GM12878 (cell line): Measurements from ENCODE around the gene TTYH1. TPM values are rescaled to one million over a fixed set of nuclear protein-coding genes. Genes with fewer than 3 reads are reported as not detected.

ENCODE experiments used
- ATAC-seq: fragments of 200-7000 bp; cut with Tn5 transposase; 3 replicates; pipeline ENCODE4 v1.9.1; 2020; ENCODE audit warnings: mild to moderate bottlenecking, moderate library complexity
- BruUV-seq: library from RNA; stranded (reverse); fragments of 400-500 nt; replicated peaks from 2 replicates; lab custom pipeline; 2021; lab: Mats Ljungman, UMichigan
- CTCF ChIA-PET: fragments of 300-600 bp; sonication (Branson Sonifier 250); formaldehyde crosslinking; extraction: SDS; loops from one replicate; lab custom pipeline; 2021; ENCODE audit warnings: inconsistent platforms; lab: Yijun Ruan, JAX
- POLR2A ChIA-PET: fragments of 350-600 bp; formaldehyde crosslinking; extraction: SDS; loops from one replicate; lab custom pipeline; 2021; ENCODE audit warnings: inconsistent platforms; lab: Charles Lee
- RAD21 ChIA-PET: fragments of 300-600 bp; sonication (Branson Sonifier 250); formaldehyde crosslinking; loops from one replicate; lab custom pipeline; 2023; ENCODE audit warnings: antibody characterized with exemption; ENCODE audit not compliant: unreplicated experiment; lab: Charles Lee
- SMC1A ChIA-PET: fragments of 300-600 bp; sonication (Branson Sonifier 250); formaldehyde crosslinking; loops from one replicate; lab custom pipeline; 2023; ENCODE audit not compliant: unreplicated experiment, uncharacterized antibody; lab: Charles Lee
- DNase-seq: peaks from one replicate; pipeline ENCODE4 v3.0.0-alpha.2; 2011; ENCODE audit warnings: low read depth, low spot score
- FAIRE-seq: peaks from 3 replicates; lab custom pipeline; 2011; peaks lifted over from hg19 to GRCh38; lab: Jason Lieb, UNC
- H2AFZ ChIP-seq: 2 replicates; pipeline ENCODE4 v1.6.0; 2011; ENCODE audit warnings: low read depth, low read length, control low read depth; ENCODE audit not compliant: control insufficient read depth
- H3K27ac ChIP-seq: 2 replicates; pipeline ENCODE4 v1.5.1; 2011; ENCODE audit warnings: control low read depth; ENCODE audit not compliant: control insufficient read depth, insufficient read depth
- H3K27me3 ChIP-seq, 2 experiments: replicated peaks in 1 of 2; 2 replicates each; pipeline versions ENCODE4 v1.6.0 to v1.6.1; 2011; ENCODE audit warnings: low read length in 1 of 2; ENCODE audit not compliant: control insufficient read depth in 2 of 2, insufficient read depth in 2 of 2
- H3K36me3 ChIP-seq, 2 experiments: 2 replicates each; pipeline ENCODE4 v1.5.1; 2011; ENCODE audit warnings: low read length in 1 of 2; ENCODE audit not compliant: control insufficient read depth in 2 of 2, insufficient read depth in 2 of 2
- H3K4me1 ChIP-seq: 2 replicates; pipeline ENCODE4 v1.6.1; 2011; ENCODE audit warnings: mild to moderate bottlenecking, low read length, moderate library complexity, mixed read lengths; ENCODE audit not compliant: control insufficient read depth, insufficient read depth
- H3K4me2 ChIP-seq: 2 replicates; pipeline ENCODE4 v1.6.0; 2011; ENCODE audit warnings: control low read depth; ENCODE audit not compliant: control insufficient read depth, insufficient read depth
- H3K4me3 ChIP-seq: fragments of 200-600 bp; sonication (generic); 2 replicates; pipeline ENCODE4 v1.5.1; 2016
- H3K79me2 ChIP-seq: 2 replicates; pipeline ENCODE4 v1.6.0; 2011; ENCODE audit warnings: low read length; ENCODE audit not compliant: control insufficient read depth, insufficient read depth
- H3K9ac ChIP-seq: 2 replicates; pipeline ENCODE4 v1.8.0; 2011; ENCODE audit warnings: low read length, control low read depth, mixed read lengths; ENCODE audit not compliant: control insufficient read depth, insufficient read depth
- H3K9me3 ChIP-seq: replicated peaks from 3 replicates; pipeline ENCODE4 v1.5.1; 2011; ENCODE audit warnings: mild to moderate bottlenecking, low read length; ENCODE audit not compliant: control insufficient read depth, insufficient read depth
- H4K20me1 ChIP-seq: 2 replicates; pipeline ENCODE4 v1.6.0; 2011; ENCODE audit not compliant: control insufficient read depth, insufficient read depth
- IRF4 ChIP-seq: IDR thresholded peaks from 2 replicates; pipeline ENCODE4 v1.6.1; 2011; ENCODE audit warnings: low read depth, low read length
- ZNF217 ChIP-seq: fragments of 450-650 bp; IDR thresholded peaks from 2 replicates; pipeline ENCODE4 v1.6.1; 2017; ENCODE audit warnings: antibody characterized with exemption, mild to moderate bottlenecking
- WGBS: methylation state at CpG from one replicate; pipeline ENCODE4 v1.1.6; 2016; ENCODE audit warnings: low lambda C conversion rate; ENCODE audit not compliant: insufficient replicate concordance, insufficient coverage; ENCODE audit errors: missing lambda C conversion rate; 5-methylcytosine and 5-hydroxymethylcytosine counted together
- in situ Hi-C: fragments of 300-500 bp; cut with MboI; formaldehyde crosslinking; loops from 9 replicates; pipeline ENCODE4 v1.14.3; 2018; ENCODE audit warnings: mixed read lengths
- intact Hi-C: fragments of 100-400 bp; cut with micrococcal nuclease; formaldehyde crosslinking; loops from one replicate; pipeline ENCODE4 v1.14.2; 2022; ENCODE audit not compliant: unreplicated experiment
- polyA plus RNA-seq, 11 experiments: library from polyadenylated mRNA; depleted of rRNA in 4 of 11; unstranded in 6 of 11; stranded (reverse) in 5 of 11; fragments of >200 nt; fragmentation: Nextera tagmentation in 4 of 11; fragmentation: Illumina TruSeq in 1 of 11; extraction: Ambion mirVana in 4 of 11; extraction: Trizol in 1 of 11; gene quantifications; 1 replicate in 1 of 11; 2 replicates in 10 of 11; pipeline versions ENCODE4 v1.2.1 to v1.2.3, GENCODE V29; 2011 to 2016; ENCODE audit warnings: inconsistent platforms in 2 of 11, missing spikeins in 2 of 11, low read depth in 1 of 11
- total RNA-seq, 4 experiments: library from RNA; depleted of rRNA in 3 of 4; stranded (reverse); fragments of >200 nt in 3 of 4; fragmentation: Illumina TruSeq in 1 of 4; extraction: Trizol in 1 of 4; gene quantifications; 2 replicates each; pipeline versions ENCODE4 v1.2.1 to v1.2.3, GENCODE V29; 2013 to 2021
- TF ChIP-seq, protein P1 (sequence below): fragments of 150-350 bp; IDR thresholded peaks from 2 replicates; pipeline ENCODE4 v1.6.1; 2016; ENCODE audit warnings: low read depth, low read length

The TTYH1 gene
- total and polyA plus RNA-seq, 10 of the 15 experiments (the other 5 are each of a cell fraction or from before 2014, with no cell fraction given), result 0.01 to 0.36 (median 0.09) TPM; not detected in 3

DNA sequence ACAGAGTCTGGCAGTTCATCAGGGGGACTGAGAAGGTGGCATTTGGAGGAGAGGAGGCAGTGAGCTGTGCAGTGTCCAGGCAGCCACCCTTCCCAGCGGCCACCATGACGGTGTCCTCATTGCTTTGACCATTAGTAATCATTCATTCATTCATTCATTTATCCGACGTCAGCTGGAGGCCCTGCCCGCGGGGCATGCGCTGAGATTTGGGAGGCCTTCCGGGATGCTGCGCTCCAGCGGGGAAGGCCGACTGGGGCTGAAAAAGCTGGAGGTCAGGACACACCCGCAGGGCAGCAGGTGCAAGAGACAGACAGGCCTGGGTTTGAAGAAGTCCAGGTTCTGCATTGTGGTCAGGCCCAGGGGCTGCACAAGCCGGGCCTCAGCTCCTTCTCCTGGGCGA is 8.9 kb downstream of the TTYH1 start:
- SMC1A ChIA-PET, result no interaction called here
- Histone ChIP-seq H3K9me3 (no peaks in the 10 kb centered on the region), H2AFZ (no peak overlapping the region), H3K4me1 (no peaks in the 10 kb centered on the region), H3K27ac (no peak overlapping the region), H3K36me3 (no peaks in the 10 kb centered on the region), H3K4me2 (no peak overlapping the region), H3K4me3 (no peak overlapping the region), H4K20me1 (no peaks in the 10 kb centered on the region), H3K9ac (no peak overlapping the region), H3K79me2 (no peaks in the 10 kb centered on the region), H3K27me3 (no peaks in the 10 kb centered on the region; a peak in 1 of 4 replicates)
- CTCF ChIA-PET, result no interaction called here
- POLR2A ChIA-PET, result no interaction called here
- WGBS, result 64% methylated on average over 14 of the region's 14 CpGs
- BruUV-seq, result no TSS peak
- ATAC-seq (no peak), FAIRE-seq (no peak), DNase-seq (no peak)
- no peak for TF ChIP-seq ZNF217
- TF ChIP-seq IRF4, result no peak
- TF ChIP-seq, protein P1, sequence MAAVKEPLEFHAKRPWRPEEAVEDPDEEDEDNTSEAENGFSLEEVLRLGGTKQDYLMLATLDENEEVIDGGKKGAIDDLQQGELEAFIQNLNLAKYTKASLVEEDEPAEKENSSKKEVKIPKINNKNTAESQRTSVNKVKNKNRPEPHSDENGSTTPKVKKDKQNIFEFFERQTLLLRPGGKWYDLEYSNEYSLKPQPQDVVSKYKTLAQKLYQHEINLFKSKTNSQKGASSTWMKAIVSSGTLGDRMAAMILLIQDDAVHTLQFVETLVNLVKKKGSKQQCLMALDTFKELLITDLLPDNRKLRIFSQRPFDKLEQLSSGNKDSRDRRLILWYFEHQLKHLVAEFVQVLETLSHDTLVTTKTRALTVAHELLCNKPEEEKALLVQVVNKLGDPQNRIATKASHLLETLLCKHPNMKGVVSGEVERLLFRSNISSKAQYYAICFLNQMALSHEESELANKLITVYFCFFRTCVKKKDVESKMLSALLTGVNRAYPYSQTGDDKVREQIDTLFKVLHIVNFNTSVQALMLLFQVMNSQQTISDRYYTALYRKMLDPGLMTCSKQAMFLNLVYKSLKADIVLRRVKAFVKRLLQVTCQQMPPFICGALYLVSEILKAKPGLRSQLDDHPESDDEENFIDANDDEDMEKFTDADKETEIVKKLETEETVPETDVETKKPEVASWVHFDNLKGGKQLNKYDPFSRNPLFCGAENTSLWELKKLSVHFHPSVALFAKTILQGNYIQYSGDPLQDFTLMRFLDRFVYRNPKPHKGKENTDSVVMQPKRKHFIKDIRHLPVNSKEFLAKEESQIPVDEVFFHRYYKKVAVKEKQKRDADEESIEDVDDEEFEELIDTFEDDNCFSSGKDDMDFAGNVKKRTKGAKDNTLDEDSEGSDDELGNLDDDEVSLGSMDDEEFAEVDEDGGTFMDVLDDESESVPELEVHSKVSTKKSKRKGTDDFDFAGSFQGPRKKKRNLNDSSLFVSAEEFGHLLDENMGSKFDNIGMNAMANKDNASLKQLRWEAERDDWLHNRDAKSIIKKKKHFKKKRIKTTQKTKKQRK, result no peak
- in situ Hi-C loops, result no loop called here
- intact Hi-C loops, result no loop called here
- RAD21 ChIA-PET, result no interaction called here
